CD4-positive, alpha-beta T cell treated with Interleukin-6 for 4 hours (primary cell): ENCODE measurements around the gene DDX6.
"Not testable (repeated sequence)": the region's sequence is repeated elsewhere in the genome, so short reads cannot be mapped to it uniquely, and the experiment has no call there.

Source experiments
- DNase-seq: peaks from one replicate; pipeline ENCODE4 v3.0.0-alpha.2; 2020; ENCODE audit warnings: mixed read lengths

Gene DDX6, protein sequence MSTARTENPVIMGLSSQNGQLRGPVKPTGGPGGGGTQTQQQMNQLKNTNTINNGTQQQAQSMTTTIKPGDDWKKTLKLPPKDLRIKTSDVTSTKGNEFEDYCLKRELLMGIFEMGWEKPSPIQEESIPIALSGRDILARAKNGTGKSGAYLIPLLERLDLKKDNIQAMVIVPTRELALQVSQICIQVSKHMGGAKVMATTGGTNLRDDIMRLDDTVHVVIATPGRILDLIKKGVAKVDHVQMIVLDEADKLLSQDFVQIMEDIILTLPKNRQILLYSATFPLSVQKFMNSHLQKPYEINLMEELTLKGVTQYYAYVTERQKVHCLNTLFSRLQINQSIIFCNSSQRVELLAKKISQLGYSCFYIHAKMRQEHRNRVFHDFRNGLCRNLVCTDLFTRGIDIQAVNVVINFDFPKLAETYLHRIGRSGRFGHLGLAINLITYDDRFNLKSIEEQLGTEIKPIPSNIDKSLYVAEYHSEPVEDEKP

DNA sequence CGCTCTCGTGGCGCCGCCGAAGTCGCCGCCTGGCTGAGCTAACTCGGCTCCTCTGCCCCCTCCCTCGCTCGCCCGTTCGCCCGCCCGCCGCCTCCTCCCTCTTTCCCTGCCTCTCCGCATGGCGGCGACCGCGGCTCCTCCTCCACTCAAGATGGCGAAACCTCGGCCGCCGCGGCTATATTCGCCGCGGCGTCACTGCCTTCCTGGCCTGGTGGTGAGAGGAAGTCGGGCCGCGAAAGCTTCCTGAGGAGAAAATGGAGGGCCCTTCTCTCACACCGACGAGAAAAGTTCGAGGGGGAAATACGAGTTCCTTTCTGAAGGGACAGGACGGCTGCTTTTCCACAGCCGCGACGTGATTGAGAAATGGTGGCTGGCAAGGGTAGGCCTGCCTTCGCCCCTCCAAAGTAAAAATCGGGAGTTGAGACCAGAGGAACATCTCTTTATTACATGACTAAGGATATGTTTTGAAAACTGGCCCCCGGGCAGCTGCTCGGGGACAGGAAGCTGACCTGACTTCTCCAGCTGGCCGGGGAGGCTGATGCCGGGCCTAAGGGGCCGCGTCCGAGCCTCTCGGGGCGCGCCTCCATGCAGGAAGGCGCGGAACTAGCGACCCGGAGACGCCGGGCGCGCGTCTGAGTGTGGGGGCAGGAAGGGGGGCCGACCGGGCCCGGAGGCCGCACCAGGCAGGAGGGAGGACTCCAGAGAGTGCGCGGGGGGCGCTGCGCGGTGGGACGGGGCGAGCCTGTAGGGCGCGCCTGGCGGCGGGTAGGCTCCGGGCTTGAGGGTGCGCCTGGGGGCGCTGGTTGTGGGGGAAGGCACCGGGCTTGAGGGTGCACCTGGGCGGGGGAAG lies at the start of gene DDX6:
Gene DDX6, minus strand, starts transcription at position 54 of the 850 bp plus-strand sequence. CDS start 4,913 bp downstream, outside the sequence.
- peak; percentile 91 for DNase-seq

DNA sequence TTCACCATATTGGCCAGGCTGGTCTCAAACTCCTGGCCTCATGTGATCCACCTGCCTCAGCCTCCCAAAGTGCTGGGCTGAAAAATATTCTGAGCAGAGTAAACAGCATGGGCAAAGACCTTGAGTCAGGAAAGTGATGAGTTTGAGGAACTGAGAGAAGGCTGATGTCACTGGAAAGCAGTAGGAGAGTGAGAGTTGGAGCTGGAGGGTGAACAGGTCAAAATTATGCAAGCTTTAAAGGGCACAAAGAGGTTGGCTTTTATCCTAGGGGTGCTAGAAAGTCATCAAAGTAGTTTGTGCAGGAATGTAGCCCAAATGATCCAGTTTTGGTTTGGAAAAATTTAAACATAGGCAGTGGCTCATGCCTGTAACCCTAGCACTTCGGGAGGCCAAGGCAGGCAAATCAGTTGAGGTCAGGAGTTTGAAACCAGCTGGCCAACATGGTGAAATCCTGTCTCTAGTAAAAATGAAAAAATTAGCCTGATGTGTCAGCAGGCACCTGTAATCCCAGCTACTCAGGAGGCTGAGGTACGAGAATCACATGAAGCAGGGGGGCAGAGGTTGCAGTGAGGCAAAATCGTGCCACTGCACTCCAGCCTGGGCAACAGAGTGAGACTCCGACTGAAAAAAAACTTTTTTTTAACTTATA lies 48.1 kb upstream of the DDX6 start:
- DNase-seq, result no peak

DNA sequence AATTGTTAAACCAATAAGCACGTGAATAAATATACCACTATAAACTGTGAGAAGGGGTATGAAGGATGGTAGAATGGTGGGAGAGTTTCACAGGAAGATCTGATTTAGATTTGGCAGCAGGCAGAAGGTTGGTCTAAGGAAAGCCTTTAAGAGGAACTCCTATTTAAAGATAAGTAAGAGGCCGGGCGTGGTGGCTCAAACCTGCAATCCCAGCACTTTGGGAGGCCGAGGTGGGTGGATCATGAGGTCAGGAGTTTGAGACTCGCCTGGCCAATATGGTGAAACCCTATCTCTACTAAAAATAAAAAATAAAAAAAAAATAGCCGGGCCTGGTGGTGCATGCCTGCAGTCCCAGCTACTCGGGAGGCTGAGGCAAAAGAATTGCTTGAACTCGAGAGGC lies 46.9 kb upstream of the DDX6 start:
- no peak for DNase-seq

DNA sequence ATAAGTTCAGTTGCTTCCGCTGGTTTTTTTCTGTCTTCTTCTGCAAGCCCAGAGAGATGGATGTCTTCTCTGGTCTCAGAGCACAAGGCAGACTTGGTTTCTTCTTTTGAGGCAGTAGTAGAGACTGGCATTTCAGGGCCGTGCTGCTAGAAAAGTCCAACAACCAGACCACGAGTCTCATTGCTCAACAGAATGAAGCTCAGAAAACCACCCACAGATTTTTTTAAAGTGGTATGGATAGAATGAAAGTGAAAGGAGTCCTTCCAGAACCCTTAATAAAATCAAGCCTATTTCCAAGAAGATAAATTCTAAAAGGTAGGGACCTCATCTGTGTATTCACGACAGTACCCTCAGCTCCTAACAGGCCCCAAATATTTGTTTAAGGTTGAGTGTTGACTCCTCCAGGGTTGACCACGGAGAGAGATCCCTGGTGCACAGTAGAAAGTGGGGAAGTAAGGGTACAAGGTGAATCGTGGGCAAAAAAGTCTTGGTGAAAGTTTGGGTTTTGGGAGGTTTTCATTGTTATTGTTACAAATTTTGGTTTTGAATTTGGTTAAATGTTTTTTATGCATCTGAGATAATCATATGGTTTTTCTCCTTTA lies 43.6 kb upstream of the DDX6 start:
- DNase-seq, result no peak

DNA sequence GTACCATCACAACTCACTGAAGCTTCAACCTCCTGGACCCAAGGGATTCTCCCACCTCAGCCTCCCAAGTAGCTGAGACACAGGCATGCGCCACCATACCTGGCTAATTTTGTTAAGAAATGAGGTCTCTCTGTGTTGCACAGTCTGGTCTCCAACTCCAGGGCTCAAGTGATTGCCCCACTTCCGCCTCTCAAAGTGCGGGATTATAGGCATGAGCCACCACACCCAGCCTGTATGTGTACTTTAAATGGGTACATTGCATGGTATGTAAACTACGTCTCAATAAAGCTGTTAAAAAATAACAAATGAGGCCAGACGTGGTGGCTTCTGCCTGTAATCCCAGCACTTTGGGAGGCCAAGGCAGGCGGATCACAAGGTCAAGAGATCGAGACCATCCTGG lies 36.2 kb upstream of the DDX6 start:
- DNase-seq, result no peak

DNA sequence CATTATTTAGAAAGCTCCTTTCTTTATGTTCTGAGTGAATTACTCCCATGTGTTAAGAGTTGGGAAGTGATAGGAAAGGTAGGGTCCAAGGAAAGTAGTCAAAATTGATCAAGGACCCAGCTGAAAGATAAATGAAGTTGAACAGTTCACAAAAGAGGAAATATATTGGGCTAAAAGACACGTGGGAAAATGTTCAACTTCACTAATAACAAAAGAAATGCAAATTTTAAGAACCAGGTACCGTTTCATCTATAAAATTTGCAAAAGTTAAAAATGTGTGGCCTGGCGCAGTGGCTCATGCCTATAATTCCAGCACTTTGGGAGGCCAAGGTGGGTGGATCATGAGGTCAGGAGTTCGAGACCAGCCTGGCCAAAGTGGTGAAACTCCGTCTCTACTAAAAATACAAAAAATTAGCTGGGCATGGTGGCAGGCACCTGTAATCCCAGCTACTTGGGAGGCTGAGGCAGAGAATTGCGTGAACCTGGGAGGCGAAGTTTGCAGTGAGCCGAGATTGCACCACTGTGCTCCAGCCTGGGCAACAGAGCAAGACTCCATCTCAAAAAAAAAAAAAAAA lies 32.1 kb upstream of the DDX6 start:
- DNase-seq, result not testable (repeated sequence)

DNA sequence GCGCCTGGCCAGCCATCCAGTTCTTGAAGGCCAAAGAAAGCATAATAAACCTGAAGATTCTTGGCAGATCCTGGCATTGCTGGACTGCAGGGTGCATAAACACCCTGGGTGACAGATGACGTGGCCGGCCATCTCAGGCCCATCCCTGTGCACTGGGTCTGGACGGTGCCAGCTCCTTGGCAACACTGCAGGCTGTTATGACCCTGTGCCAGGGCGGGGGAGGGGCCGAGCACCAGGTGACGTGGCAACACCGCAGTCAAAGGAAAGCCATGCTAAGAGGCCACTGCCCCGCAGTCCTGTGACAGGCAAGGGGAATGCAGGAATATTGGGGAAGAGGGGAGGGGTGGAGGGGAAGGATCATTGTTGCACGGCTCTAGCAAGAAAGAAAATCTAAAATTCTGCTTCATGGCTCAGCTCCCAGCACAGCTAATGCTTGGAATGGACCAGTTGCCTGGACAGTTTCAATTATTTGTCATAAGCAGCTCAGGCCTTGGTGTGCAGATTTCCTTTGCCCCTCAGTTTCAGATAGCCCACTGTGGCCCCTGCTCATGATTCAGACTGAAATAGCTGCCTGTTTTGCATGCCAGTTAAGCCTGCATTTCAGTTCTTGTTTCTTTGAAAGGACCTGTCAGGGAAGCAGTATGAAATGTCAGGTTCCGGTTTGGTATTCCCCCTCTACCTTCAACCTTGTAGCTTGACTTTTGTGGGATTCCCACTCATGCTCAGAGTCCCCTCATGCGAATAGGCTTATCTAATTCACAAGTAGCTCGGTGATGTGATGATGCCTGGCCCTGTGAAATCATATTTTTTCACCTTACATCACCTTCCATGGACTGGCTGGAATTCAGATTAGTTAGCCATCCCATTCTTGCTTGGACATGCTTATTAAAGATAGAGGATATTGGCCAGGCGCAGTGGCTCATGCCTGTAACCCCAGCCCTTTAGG lies 29.7 kb upstream of the DDX6 start:
- peak; percentile 9 for DNase-seq

DNA sequence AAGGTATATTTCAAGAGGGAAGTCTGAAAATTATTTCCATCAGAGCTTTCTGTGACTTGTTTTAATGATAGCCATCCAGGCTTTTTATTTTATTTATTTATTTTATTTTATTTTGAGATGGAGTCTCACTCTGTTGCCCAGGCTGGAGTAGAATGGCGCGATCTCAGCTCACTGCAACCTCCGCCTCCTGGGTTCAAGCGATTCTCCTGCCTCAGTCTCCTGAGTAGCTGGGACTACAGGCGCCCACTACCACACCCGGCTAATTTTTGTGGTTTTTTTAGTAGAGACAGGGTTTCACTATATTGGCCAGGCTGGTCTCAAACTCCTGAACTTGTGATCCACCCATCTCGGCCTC lies 29.0 kb upstream of the DDX6 start:
- DNase-seq, result not testable (repeated sequence)

DNA sequence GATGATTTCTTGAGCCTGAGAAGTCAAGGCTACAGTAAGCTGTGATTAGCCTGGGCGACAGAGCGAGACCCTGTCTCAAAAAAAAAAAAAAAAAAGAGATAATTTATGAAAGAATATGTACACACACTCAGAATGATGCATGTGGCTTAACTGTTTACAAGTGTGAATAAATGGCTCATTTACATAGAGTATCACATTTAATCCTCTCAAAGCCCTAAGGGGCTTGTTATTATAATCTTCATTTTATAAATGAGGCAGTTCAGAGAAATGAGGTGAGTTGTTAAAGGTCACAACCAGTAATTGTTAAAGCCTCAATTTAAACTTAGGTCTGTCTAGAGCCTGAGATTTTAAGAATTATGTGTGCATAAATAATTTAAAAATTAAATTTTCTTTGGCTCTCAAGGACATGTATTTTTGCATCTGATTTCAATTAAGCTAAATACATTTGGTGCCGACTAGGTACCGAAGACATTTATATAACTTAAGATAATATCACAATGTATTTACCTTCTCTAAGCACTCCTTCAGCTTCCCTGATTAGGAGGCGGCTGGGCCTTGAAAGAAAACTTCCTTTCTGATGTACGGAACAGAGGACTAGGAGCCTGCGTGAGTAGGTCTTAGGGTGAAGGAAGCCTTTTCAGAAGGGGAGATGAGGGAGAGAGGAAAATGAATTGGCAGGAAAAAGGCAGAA lies 28.5 kb upstream of the DDX6 start:
- no peak for DNase-seq

DNA sequence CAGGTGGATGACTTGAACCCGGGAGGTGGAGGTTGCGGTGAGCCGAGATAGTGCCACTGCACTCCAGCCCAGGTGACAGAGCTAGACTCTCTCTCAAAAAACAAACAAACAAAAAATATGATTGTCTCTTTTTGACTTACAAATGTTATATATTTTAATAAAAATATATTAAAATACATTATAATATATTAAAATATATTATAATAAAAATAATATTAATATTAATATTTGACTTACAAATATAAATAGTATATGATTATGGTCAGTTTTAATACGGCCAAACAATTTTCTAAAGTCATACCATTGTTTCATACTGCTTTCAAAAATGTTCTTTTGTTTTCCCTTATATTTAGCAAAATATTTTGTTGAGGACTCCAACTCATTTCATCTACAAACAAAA lies 27.2 kb upstream of the DDX6 start:
- DNase-seq, result no peak

DNA sequence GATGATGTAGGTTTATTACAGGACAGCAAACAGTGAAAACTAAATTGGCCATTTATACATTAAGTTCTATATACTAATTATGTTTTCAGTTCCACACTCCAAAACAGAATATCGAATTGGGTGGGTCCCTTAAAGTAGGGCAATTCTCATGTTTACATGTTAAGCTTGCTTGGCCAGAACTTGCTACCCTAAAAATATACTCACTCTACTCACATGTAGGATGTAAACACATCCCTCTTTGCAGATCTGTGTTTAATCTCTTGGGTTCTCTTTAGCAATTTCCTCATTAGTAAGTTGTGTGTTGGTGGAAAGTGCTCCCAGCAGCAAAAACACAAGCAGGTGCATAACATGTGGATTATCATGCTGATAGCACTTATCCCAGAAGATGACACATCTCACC lies 22.6 kb upstream of the DDX6 start:
- DNase-seq, result no peak

DNA sequence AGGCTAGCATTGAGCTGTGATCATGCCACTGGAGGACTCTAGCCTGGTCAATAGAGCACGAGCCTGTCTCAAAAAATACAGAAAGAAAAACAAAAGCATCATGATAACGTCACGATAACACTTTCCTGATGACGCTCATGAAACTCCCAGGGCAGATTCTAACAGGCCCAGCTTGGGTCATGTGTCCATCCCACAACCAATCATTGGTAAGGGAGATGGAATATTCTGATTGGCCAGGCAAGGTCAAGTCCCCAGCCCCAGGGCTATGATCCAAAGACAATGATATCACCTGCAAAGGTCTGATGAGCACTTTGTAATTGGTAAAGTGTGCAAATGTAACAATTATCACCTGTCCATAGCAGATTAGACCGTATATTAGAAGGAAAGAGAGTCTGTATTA lies 21.5 kb upstream of the DDX6 start:
- no peak for DNase-seq

DNA sequence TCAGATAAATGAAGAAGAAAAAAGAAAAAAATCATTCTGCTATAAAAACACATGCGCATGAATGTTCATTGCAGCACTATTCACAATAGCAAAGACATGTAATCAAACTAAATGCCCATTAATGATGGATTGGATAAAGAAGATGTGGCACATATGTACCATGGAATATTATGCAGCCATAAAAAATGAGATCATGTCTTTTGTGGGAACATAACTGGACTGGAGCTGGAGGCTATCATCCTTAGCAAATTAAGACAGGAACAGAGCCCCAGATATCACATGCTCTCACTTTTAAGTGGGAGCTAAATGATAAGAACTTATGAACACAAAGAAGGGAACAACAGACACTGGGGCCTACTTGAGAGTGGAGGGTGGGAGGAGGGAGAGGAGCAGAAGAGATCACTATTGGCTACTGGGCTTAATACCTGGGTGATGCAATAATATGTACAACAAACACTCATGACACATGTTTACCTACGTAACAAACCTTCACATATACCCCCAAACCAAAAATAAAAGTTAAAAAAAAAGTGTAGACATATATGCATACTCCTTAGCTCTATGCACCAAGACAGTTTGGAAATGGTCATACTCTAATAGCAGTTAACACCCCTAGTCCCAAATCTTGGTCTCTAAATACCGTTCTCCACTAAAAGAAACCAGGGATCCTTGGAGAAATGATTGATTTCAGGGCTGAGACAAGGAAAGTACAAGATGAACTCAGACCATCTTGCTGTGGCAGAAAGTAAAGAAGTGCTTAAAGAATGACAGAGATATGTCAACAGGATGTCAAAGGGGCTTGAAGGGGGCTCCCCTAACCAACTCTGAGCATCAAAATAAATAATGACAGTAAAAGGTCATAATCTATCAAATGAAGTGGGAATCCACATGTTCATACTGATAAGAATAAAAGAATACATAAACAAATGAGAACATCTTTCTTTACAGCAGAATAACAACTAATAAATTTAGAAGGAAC lies 17.1 kb upstream of the DDX6 start:
- no peak for DNase-seq

DNA sequence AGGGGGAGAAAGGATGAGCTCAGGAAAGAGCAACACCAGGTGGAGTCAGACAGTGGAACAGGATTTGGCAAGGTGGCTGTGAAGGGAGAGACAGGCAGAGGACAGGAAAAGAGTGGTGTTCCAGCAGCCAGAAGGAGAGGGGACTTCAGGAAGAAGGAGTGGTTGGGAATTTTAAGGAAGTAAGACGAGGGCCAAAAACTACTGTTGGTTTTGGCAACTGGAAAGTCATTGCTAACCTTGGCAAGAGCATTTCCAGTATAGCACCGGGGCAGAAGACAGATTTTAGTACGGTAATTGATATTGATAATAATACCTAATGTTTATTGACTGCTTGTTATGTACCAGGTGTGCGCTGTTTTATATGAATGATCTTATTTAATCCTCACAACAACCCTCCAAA lies 15.4 kb upstream of the DDX6 start:
- DNase-seq, result no peak

DNA sequence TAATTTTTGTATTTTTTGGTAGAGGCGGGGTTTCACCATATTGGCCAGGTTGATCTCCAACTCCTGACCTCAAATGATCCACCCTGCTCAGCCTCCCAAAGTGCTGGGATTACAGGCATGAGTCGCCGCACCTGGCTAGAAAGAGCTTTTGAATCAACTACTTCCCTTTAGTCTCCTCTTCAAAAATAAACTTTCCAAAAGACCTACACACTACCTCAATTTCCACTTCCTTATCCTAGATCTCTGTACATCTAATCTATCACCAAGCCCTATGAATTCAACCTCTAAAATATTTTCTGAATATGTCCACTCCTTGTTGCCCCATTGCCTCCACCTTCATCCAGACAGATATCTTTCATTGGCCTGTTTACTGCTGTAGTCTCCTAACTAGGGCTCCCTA lies 13.1 kb upstream of the DDX6 start:
- no peak for DNase-seq

DNA sequence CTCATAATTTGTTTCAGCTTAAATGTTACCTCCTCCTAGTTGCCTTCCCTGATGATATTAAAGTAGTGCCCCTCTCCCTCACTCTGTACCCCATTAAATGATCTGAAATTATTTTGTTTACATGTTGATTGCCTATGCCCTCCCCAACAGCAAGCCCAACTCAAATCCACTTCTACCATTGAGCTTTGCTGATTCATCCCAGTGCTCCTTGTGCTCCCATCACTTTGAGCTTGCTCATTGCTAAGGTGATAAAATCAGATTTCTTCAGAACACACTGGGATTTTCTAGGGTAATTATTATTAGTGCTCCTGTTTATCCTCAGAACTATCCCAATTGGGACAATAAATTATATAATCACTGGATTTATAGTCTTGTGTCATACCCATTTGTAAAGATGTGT lies 8.4 kb upstream of the DDX6 start:
- no peak for DNase-seq

DNA sequence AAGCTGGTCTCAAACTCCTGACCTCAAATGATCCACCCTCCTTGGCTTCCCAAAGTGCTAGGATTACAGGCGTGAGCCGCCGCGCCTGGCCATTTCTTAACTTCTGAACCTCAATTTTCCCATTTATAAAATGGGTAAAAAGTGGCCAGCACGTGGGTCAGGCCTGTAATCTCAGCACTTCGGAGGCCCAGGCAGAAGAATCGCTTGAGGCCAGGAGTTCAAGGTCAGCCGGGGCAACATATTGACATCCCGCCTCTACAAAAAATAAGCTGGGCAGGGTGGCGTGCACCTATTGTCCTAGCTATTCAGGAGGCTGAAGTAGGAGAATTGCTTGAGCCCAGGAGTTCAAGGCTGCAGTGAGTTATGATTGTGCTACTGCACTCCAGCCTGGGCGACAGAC lies 6.5 kb upstream of the DDX6 start:
- no peak for DNase-seq

DNA sequence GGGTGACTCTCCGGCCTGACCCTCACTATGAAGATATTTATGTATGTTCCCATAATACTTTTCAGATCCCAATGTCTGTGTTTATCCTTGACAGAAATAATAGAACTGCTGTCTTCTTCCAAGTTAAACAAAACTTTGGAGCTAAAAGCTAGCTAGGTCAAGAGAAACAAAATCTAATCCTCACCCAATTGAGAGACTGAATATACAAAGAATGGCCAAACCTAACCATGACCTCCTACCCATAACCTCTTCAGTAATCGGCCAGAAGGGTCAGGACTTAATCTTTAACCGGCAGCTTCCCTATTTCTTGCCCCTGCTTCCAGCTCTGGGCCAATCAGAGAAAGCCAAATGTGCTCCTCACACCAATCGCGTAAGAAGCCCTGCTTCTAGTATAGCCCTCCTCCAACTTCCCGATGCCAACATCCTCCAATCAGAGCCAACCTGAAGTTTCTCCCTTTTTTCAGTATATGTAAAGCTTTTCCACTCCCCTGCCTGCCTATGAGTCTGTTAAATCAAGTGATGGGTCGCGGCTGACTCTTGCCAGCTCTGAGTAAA lies 1.7 kb upstream of the DDX6 start:
- DNase-seq, result peak; percentile 76

DNA sequence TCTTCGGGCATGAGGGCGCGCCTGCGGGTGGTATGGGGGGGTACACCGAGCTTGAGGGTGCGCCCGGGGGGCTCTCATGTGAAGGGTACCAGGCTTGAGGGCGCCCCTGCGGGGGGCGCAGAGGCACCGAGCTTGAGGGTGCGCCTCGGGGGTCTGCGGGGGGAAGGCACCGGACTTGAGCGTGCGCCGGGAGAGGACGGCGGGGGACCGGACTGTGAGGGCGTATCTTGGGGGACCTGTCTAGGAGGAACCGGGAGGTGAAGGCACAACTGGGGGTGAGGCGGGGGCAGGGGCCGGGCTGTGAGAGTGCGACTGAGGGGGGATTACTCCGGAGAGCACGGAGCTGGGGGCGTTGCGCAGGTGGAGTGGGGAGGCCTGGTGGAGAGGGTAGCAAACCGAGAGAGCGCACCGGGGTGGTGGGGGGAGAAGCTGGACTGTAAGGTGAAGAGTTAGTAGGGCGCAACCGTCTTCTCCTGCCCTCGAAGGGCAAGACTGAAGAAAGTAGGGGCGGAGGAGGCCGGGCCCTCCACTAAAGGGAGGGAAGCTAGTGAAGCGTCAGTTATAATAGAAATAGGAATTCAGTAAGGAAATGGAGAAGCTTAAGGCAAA lies 1.1 kb upstream of the DDX6 start:
- DNase-seq, result peak; percentile 49
